HG02870 (cell line): Measurements from ENCODE around the gene CAPSL.
"Not testable (repeated sequence)": the region's sequence is repeated elsewhere in the genome, so short reads cannot be mapped to it uniquely, and the experiment has no call there.

Experiments
- ATAC-seq: cut with Tn5 transposase; IDR thresholded peaks from one replicate; pipeline ENCODE4 v1.9.1; 2021; ENCODE audit warnings: mild to moderate bottlenecking, moderate library complexity; ENCODE audit not compliant: unreplicated experiment

The CAPSL gene

DNA sequence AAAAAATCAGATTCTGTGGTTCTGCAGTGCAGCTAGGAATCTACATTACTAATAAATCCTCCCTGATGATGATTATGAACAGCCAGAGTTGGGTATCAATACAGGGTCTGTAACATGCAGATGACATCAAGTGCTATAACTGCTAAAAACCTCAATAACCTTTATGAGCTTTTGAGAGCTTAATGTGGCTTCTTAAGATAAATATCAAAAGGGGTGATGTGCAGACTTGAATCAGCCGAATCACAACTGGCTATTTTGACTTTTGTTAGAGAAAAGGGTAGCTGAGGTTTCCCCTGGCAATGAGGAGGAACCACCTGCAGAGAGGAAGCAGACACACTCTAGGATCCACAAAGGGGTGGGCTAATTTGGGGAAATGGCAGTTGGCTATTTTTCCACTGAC is 30.2 kb downstream of the CAPSL start:
- ATAC-seq, result no peak

GRCh38 chr5:35904443-35905132 is 33.8 kb downstream of the CAPSL start:
- ATAC-seq, result peak; percentile 64

GRCh38 chr5:35903631-35904203 is 34.7 kb downstream of the CAPSL start:
- ATAC-seq, result no peak

DNA sequence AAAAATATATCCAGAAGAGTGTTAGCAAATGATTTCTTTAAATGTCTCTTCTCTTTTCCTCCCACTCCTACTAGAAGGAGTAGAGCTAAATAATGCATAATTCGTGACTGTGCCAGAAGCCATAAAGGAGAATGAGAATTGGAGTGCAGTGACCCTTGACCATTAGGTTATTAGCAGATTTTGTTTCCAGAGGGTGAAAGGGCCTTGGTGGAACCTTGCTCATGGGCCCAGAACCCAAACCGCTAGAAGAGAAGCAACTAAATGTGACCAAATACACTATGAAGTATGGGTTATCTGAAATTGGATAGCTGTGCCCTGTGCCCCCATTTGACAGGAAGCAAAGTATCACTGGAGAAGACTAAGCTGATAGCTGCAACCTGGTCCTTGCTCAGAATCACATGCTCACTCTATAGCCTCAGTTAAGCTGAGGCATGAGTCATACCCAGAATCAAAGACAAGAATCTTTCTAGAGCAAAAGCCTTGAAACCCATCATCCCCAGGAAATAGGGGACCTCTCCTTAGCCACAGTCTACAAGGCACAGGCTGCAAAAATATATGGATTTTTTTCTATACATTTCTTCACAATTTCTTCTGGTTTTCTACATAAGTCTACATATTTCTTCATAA is 36.3 kb downstream of the CAPSL start:
- peak; percentile 56 for ATAC-seq

- ATAC-seq, result no peak
Observed at GRCh38 chr5:35900972-35901695, 37.3 kb downstream of the CAPSL start.

GRCh38 chr5:35899800-35900199 is 38.6 kb downstream of the CAPSL start:
- ATAC-seq, result peak; percentile 37

DNA sequence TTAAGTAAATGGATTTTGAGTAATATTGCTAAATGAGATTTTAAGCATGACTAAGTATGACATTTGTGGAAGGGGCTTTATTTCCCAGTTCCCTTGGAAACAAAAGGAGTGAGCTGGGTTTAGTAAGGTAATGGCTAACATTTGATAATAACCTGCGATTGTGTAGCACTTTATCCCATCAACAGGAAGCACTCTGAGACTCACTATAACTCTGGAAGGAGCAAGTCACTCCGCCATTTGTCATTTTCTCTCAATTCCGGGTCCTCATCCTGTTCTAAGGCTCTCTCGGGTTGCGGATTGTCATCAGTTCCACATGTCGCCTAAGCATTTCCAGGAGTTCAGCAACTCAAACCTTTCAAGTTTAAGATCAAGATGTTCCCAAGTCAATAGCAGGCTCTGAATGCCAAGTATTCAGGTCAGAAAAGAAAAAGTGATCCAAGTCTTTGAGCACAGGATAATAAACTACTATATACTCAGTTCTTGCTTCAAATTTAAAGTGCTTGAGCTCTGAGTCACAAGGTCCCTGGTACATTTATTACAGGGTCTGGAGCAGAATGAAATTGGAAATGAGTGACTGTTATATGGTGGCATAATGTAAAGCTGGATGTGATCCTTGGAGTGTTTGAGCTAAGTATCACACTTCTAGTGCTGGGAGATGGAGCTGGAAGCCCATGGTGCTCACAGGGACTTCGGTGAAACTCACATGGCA is 39.3 kb downstream of the CAPSL start:
- no peak for ATAC-seq

- no peak for ATAC-seq
Observed at GRCh38 chr5:35894131-35894530, 44.3 kb downstream of the CAPSL start.

DNA sequence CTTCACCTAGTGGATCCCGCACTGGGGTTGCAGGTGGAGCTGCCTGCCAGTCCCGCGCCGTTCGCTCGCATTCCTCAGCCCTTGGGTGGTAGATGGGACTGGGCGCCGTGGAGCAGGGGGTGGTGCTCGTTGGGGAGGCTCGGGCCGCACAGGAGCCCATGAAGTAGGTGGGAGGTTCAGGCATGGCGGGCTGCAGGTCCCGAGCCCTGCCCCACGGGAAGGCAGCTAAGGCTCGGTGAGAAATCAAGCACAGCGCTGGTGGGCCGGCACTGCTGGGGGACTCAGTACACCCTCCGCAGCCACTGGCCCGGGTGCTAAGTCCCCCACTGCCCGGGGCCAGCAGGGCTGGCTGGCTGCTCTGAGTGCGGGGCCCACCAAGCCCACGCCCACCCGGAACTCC is 45.6 kb downstream of the CAPSL start:
- not testable (repeated sequence) for ATAC-seq

DNA sequence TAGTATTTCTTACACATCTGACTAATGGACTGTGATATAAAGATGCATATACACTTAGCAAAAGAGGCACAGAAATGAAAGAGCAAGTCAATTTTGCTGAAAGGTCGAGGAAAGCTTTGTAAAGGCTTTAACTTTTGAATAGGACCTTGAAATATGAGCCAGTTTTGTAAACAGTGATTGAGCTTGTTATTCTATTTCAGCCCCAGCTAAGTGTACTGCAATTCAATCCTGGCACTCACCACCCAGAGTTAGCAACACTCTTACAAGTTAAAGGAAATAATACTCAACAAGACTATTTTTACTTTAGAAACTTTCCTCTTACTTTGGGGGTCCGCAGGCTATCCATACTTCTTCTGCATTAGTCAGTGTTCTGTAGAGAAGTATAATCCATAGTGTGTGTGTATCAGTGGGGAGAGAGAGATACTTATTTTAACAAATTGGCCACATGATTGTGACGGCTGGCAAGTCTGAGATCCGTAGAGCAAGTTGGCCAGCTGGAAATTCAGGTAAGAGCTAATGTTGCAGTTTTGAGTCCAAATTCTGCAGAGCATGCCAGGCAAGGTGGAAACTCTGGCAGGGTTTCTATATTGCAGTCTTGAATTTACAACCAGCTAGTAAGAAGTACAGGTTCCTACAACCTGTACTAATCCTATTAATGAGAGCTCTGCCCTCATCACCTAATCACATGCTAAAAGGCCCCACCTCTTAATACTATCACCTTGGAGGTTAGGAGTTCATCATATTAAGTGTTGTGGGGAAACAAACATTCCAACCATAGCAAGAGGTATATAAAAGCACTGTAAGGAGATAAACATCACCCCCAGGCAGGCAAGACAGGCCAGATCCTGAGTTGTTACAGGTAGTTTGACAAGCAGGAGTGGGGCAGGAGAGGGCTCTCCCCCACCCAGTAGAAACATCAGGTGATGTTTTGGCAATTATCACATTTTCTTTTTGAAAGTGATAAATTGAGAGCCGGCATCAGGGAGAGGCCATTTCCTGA is 48.1 kb downstream of the CAPSL start:
- ATAC-seq, result no peak

- no peak for ATAC-seq
Observed at GRCh38 chr5:35887321-35888100, 50.9 kb downstream of the CAPSL start.

GRCh38 chr5:35886381-35886780 is 52.0 kb downstream of the CAPSL start:
- no peak for ATAC-seq

- peak; percentile 31 for ATAC-seq
Observed at GRCh38 chr5:35884773-35885172, 53.6 kb downstream of the CAPSL start.

DNA sequence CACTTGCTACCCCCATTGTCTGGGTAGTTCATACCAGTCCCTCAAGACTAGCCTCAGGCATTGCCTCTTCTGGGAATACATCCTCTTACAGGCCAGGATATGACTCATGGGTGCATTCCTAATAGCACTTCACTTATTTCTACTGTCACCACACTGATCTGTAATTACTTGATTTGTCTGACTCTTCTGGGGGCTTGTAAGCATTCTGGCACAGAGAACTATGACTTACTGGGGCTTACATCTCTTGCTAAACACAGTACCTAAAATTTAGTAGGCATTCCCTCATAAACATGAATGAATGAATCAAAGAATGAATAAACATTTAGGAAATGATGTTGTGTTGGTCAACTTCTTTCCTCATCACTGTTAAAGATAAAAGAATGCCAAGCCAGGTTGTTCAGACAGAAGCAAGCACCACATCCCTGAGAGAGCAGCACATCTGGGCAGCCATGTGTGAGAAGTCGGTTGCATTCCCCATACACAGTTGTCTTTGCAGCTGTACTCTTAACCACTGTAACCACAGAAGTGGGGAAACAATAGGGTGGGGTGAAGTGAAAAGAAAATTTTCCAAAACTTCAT is 54.1 kb downstream of the CAPSL start:
- ATAC-seq, result peak; percentile 90

GRCh38 chr5:35881758-35882157 is 56.7 kb downstream of the CAPSL start:
- ATAC-seq, result no peak

GRCh38 chr5:35880156-35880555 is 58.3 kb downstream of the CAPSL start:
- ATAC-seq, result no peak

DNA sequence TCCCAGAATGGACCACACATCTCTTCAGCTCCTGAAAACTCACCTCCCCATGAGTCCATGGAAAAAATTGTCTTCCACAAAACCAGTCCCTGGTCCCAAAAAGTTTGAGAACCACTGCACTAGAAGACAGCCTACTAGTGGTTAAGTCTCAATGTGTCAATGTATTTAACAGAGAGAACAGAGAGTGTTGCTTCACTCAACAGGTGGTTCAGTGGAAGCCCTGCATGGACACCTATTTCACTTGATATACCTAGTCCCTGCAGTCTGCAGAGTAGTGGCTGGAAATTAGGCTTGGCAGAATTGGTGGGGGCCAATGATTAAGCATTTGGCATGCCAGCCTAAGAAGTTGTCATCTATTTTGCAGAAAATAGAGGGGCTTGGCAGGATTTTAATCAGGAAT is 58.8 kb downstream of the CAPSL start:
- no peak for ATAC-seq

DNA sequence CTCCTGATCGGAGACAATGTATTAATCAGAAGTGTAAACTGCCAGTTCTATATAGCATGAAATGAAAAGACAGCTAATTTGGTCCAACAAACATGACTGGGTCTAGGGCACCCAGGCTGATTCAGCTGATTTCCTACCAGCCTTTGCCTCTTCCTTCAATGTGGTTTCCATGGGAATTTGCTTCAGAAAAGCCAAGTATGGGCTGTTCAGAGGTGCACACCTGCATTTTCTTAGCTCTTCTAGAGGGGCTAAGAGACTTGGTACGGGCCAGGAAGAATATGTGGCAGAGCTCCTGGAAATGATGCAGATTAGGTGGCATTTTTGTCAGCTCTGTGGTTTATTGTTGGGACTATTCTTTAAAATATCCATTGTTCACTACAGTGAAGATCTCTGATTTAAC is 59.3 kb downstream of the CAPSL start:
- no peak for ATAC-seq

- ATAC-seq, result no peak
Observed at GRCh38 chr5:35878079-35878478, 60.3 kb downstream of the CAPSL start.
